ENCODE measurements around the gene LYPLAL1.

DNA sequence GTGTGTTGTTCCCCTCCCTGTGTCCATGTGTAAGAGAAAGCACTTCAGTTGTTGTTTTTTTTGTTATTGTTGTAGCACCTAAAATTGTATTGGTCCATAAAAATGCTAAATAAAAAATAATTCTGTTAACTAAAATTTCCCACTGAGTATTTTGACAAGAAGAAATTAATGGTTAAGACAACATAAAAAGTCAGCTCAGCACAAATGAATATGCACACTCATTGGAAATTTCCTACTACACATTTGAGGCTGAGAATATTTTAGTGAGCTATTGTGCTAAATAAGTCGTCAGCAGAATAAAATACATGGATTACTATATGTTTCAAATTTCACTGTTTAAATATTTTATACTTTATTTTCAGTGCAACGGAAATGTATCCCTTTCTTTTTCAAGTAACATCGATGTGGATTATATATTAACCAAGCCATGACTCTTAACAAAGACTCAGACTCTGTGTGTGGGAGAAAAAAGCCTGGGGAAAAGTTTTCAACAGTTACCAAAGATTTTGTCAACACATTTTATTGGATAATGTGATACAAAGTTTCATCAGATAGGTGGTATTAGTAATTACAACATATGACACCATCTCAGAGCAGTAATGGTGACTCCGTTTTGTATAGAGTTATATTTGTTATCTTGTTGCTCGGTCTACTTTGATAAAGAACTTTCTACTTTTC, 63.4 kb downstream of the LYPLAL1 start:
- TF ChIP-seq POLR2A (IDR thresholded peaks at IDR 0.05), result no peak
- TF ChIP-seq, protein P1, sequence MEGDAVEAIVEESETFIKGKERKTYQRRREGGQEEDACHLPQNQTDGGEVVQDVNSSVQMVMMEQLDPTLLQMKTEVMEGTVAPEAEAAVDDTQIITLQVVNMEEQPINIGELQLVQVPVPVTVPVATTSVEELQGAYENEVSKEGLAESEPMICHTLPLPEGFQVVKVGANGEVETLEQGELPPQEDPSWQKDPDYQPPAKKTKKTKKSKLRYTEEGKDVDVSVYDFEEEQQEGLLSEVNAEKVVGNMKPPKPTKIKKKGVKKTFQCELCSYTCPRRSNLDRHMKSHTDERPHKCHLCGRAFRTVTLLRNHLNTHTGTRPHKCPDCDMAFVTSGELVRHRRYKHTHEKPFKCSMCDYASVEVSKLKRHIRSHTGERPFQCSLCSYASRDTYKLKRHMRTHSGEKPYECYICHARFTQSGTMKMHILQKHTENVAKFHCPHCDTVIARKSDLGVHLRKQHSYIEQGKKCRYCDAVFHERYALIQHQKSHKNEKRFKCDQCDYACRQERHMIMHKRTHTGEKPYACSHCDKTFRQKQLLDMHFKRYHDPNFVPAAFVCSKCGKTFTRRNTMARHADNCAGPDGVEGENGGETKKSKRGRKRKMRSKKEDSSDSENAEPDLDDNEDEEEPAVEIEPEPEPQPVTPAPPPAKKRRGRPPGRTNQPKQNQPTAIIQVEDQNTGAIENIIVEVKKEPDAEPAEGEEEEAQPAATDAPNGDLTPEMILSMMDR (IDR thresholded peaks at IDR 0.05), result no peak
